MM.1S (cell line): ENCODE measurements around the gene IPO9.

Experiments used
- CTCF ChIP-seq: fragments of 300-600 bp; sonication (generic); IDR thresholded peaks from 2 replicates; pipeline ENCODE4 v1.5.1; 2016; ENCODE audit warnings: antibody characterized with exemption, low read length, mixed read lengths
- EZH2 ChIP-seq: fragments of 300-600 bp; sonication (generic); optimal IDR thresholded peaks from 2 replicates; pipeline ENCODE3; 2017; ENCODE audit warnings: low read depth, mild to moderate bottlenecking, antibody characterized with exemption, low read length, mixed read lengths
- EZH2phosphoT487 ChIP-seq: fragments of 300-600 bp; sonication (generic); IDR thresholded peaks from 2 replicates; pipeline ENCODE4 v1.6.1; 2018; ENCODE audit warnings: antibody characterized with exemption, low read length

- TF ChIP-seq CTCF (no peak), EZH2 (no peak), EZH2phosphoT487 (no peak)
These were observed 59.5 kb downstream of the IPO9 start, which contains the start of gene SHISA4 for GRCh38 chr1:201888282-201889089.
